ENCODE data around the gene GPR17.

Gene GPR17

GRCh38 chr2:127663566-127664064 lies 17.7 kb downstream of the GPR17 start:
- peaks cover 0 to 8% (median 0%) of the 10 kb centered on the region in 3 donors for H3K36me3 ChIP-seq
- no peaks in the 10 kb centered on the region for H3K27me3 ChIP-seq
- peak overlapping the region; percentile 44 to 52 for H3K4me3 ChIP-seq
- DNase-seq, result peak in 1 of 2 donors; percentile 58
- H3K9me3 ChIP-seq, result no peaks in the 10 kb centered on the region
- intact Hi-C loops (cut with DNase I; ENCODE audit: low total_unique reads), result no loop called here
- TF ChIP-seq CTCF (IDR thresholded peaks at IDR 0.05), result no peak
- H3K27ac ChIP-seq, result peak overlapping the region; percentile 81 to 95
- peaks cover 0 to 93% (median 74%) of the 10 kb centered on the region in 4 donors for H3K4me1 ChIP-seq

GRCh38 chr2:127664065-127664894 lies 18.3 kb downstream of the GPR17 start:
- H3K36me3 ChIP-seq, result peaks cover 0 to 8% (median 0%) of the 10 kb centered on the region in 3 donors
- peak overlapping the region; percentile 44 to 52 for H3K4me3 ChIP-seq
- TF ChIP-seq CTCF (IDR thresholded peaks at IDR 0.05), result no peak
- peak overlapping the region; percentile 81 to 95 for H3K27ac ChIP-seq
- DNase-seq, result peak; percentile 21 to 68
- intact Hi-C loops (cut with DNase I; ENCODE audit: low total_unique reads), result no loop called here
- no peaks in the 10 kb centered on the region for H3K9me3 ChIP-seq
- H3K4me1 ChIP-seq, result peaks cover 0 to 93% (median 73%) of the 10 kb centered on the region in 4 donors
- no peaks in the 10 kb centered on the region for H3K27me3 ChIP-seq

GRCh38 chr2:127664895-127665225 lies 18.9 kb downstream of the GPR17 start:
- Histone ChIP-seq H3K4me1 (peaks cover 0 to 92% (median 69%) of the 10 kb centered on the region in 4 donors), H3K4me3 (peak overlapping the region; percentile 44 to 52), H3K36me3 (peaks cover 0 to 8% (median 0%) of the 10 kb centered on the region in 3 donors), H3K27ac (peak overlapping the region; percentile 81 to 95), H3K27me3 (no peaks in the 10 kb centered on the region), H3K9me3 (no peaks in the 10 kb centered on the region)
- no peak for DNase-seq
- no peak for TF ChIP-seq CTCF (IDR thresholded peaks at IDR 0.05)
- intact Hi-C loops (cut with DNase I; ENCODE audit: low total_unique reads), result no loop called here

- Histone ChIP-seq H3K27ac (peak overlapping the region; percentile 81 to 95), H3K4me3 (peak overlapping the region in 1 of 2 donors; percentile 52), H3K9me3 (no peaks in the 10 kb centered on the region), H3K36me3 (peaks cover 0 to 5% (median 0%) of the 10 kb centered on the region in 3 donors), H3K4me1 (peaks cover 0 to 90% (median 66%) of the 10 kb centered on the region in 4 donors), H3K27me3 (no peaks in the 10 kb centered on the region)
- TF ChIP-seq CTCF (IDR thresholded peaks at IDR 0.05), result no peak
- intact Hi-C loops (cut with DNase I; ENCODE audit: low total_unique reads), result no loop called here
- DNase-seq, result peak in 1 of 2 donors; percentile 15
Measured at GRCh38 chr2:127665267-127665893, 19.4 kb downstream of the GPR17 start.

- H3K9me3 ChIP-seq, result no peaks in the 10 kb centered on the region
Measured at GRCh38 chr2:127669056-127669455, 23.1 kb downstream of the GPR17 start.

More at GRCh38 chr2:127669056-127669455, 23.1 kb downstream of the GPR17 start:
- no peak overlapping the region for H3K4me3 ChIP-seq
- H3K36me3 ChIP-seq, result no peaks in the 10 kb centered on the region
- peak overlapping the region; percentile 8 to 95 for H3K27ac ChIP-seq
- intact Hi-C loops (cut with DNase I; ENCODE audit: low total_unique reads), result no loop called here
- H3K4me1 ChIP-seq, result peaks cover 0 to 86% (median 52%) of the 10 kb centered on the region in 4 donors
- no peaks in the 10 kb centered on the region for H3K27me3 ChIP-seq
- TF ChIP-seq CTCF (IDR thresholded peaks at IDR 0.05), result no peak
- no peak for DNase-seq

Measured in tibial artery (tissue), 4 donors.